Parathyroid adenoma (tissue), 2 donors: ENCODE results near the gene HOXC6.
"Not testable (repeated sequence)": the region's sequence is repeated elsewhere in the genome, so short reads cannot be mapped to it uniquely, and the experiment has no call there.

ENCODE experiments used
- H2AFZ ChIP-seq: fragments of 300-600 bp; sonication (generic); one replicate; pipeline ENCODE4 v1.7.0; 2017; ENCODE audit warnings: antibody characterized with exemption, mild to moderate bottlenecking
- H3K27ac ChIP-seq: fragments of 300-600 bp; sonication (generic); one replicate; pipeline ENCODE4 v1.7.0; 2017
- H3K27me3 ChIP-seq: fragments of 300-600 bp; sonication (generic); one replicate; pipeline ENCODE4 v1.7.0; 2017; ENCODE audit warnings: low read length; ENCODE audit not compliant: control insufficient read depth, insufficient read depth
- H3K36me3 ChIP-seq: fragments of 300-600 bp; sonication (generic); one replicate; pipeline ENCODE4 v1.7.0; 2017; ENCODE audit warnings: low read length; ENCODE audit not compliant: control insufficient read depth, insufficient read depth
- H3K4me1 ChIP-seq: fragments of 300-600 bp; sonication (generic); one replicate; pipeline ENCODE4 v1.7.0; 2017; ENCODE audit warnings: control low read depth
- H3K4me2 ChIP-seq: fragments of 300-600 bp; sonication (generic); one replicate; pipeline ENCODE4 v1.7.0; 2017; ENCODE audit warnings: low read length
- H3K4me3 ChIP-seq: fragments of 300-600 bp; sonication (generic); one replicate; pipeline ENCODE4 v1.7.0; 2017; ENCODE audit warnings: low read depth, low read length
- H3K79me2 ChIP-seq: fragments of 300-600 bp; sonication (generic); one replicate; pipeline ENCODE4 v1.7.0; 2017; ENCODE audit warnings: control low read depth
- H3K9ac ChIP-seq: fragments of 300-600 bp; sonication (generic); one replicate; pipeline ENCODE4 v1.7.0; 2017; ENCODE audit warnings: mild to moderate bottlenecking
- H3K9me3 ChIP-seq: fragments of 300-600 bp; sonication (generic); one replicate; pipeline ENCODE4 v1.7.0; 2017; ENCODE audit warnings: low read length; ENCODE audit not compliant: control insufficient read depth
- TF ChIP-seq, protein P1 (sequence below): fragments of 300-600 bp; sonication (generic); IDR thresholded peaks from one replicate; pipeline ENCODE4 v1.7.0; 2017; ENCODE audit warnings: antibody characterized with exemption, mild to moderate bottlenecking
- donor health status: primary hyperparathyroidism.

HOXC6 gene

DNA sequence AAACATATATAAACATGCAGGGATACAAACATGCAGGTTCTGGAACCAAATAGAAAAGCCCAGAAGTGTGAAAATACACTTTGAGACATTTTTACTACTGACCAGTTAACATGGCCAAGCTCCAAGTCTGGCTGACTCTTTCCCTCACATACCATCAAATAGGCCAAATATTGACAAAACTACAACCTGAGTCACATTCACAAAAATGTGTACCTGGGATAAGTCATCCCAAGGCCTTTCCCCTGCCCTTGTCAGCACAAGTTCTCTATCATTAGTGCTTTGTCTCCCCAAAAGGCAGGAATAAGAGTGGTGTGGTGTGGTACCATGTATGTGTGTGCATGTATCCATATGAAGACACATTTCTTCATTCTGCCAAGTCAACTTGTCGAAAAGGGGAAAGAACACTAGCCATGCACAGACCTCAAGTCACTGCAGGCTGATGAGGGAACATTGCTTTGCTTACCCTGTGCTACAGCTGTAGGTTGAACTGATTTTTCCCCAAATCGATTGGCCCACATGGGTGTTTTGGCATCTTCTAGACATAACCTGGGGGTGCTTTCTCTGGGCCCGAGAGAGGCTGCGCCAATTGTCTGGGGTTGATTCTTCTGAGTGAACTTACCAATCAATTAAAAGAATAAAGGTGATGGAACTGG, 40.3 kb downstream of the HOXC6 start:
- Histone ChIP-seq H3K27ac (no peak overlapping the region), H3K79me2 (no peaks in the 10 kb centered on the region), H3K9ac (no peak overlapping the region), H3K36me3 (no peaks in the 10 kb centered on the region), H3K27me3 (no peaks in the 10 kb centered on the region), H3K4me2 (no peak overlapping the region), H2AFZ (no peak overlapping the region), H3K4me3 (no peak overlapping the region), H3K9me3 (no peaks in the 10 kb centered on the region), H3K4me1 (no peaks in the 10 kb centered on the region)
- TF ChIP-seq, protein P1, sequence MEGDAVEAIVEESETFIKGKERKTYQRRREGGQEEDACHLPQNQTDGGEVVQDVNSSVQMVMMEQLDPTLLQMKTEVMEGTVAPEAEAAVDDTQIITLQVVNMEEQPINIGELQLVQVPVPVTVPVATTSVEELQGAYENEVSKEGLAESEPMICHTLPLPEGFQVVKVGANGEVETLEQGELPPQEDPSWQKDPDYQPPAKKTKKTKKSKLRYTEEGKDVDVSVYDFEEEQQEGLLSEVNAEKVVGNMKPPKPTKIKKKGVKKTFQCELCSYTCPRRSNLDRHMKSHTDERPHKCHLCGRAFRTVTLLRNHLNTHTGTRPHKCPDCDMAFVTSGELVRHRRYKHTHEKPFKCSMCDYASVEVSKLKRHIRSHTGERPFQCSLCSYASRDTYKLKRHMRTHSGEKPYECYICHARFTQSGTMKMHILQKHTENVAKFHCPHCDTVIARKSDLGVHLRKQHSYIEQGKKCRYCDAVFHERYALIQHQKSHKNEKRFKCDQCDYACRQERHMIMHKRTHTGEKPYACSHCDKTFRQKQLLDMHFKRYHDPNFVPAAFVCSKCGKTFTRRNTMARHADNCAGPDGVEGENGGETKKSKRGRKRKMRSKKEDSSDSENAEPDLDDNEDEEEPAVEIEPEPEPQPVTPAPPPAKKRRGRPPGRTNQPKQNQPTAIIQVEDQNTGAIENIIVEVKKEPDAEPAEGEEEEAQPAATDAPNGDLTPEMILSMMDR = no peak

DNA sequence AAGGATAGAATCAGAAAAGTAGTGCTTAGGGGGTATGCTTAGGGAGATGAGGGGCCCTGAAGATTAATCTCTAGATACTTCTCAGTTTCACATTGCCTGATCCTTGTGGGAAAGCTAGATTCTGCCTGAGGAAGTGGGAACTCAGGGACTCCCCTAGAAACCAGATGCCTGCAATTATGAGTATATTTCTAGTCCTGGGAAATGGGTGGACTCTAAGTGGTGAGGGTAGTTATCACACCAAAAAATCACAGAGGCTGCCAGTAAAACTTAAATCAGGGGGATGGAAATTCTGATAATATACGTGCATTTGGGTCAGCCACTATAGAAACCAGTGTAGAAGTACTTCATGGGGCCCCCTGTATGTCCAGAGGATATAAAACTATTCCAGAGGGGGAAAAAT, 43.7 kb downstream of the HOXC6 start:
- TF ChIP-seq, protein P1 = no peak
- Histone ChIP-seq H3K9ac (no peak overlapping the region), H3K4me2 (no peak overlapping the region), H3K9me3 (no peaks in the 10 kb centered on the region), H3K4me3 (no peak overlapping the region), H3K27me3 (no peaks in the 10 kb centered on the region), H3K79me2 (no peaks in the 10 kb centered on the region), H3K27ac (no peak overlapping the region), H3K36me3 (no peaks in the 10 kb centered on the region), H2AFZ (no peak overlapping the region), H3K4me1 (no peaks in the 10 kb centered on the region)

DNA sequence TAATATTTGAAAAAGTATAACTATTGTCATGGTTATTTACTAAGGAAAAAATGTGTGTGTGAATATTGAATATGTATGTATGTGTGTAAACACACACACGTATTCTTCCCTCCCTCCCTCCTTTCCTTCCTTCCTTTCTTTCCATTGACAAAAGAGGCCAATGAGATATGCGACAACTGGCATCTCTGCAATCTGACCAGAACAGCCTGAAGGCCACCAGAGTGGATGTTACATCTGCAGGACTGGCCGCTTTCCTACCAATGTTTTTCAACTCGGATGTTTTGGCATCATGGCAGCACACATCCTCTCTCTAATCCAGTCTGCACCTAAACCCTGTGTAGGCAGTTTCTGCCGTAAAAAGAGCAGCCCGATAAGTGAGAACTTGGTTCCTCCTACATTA, 46.1 kb downstream of the HOXC6 start:
- Histone ChIP-seq H3K4me3 (no peak overlapping the region), H3K4me1 (no peaks in the 10 kb centered on the region), H3K36me3 (no peaks in the 10 kb centered on the region), H3K9me3 (no peaks in the 10 kb centered on the region), H3K4me2 (no peak overlapping the region), H2AFZ (no peak overlapping the region), H3K79me2 (no peaks in the 10 kb centered on the region), H3K27ac (no peak overlapping the region), H3K27me3 (no peaks in the 10 kb centered on the region), H3K9ac (no peak overlapping the region)
- TF ChIP-seq, protein P1 = no peak

DNA sequence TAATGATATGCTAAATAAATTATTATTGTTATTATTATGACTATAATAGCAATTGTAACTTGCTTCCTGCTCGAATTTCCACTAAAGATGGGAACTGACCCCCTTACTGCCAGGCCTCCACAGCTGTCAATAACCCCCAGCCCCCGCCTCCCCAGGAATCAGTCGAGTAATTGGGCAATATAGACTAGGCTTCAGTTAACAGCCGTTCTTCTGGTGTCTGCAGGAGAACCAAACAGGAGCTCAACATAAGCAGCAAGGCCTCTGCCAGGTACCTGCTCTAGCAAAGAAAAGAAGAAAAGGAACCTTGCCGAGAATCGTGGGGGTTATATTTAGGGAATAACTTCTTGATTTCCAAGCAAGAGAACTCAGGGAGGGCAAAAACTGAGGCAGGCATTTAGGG, 47.2 kb downstream of the HOXC6 start:
- H3K36me3 ChIP-seq = no peaks in the 10 kb centered on the region
- no peaks in the 10 kb centered on the region for H3K9me3 ChIP-seq
- no peaks in the 10 kb centered on the region for H3K4me1 ChIP-seq
- no peak overlapping the region for H3K27ac ChIP-seq
- no peak overlapping the region for H3K4me3 ChIP-seq
- TF ChIP-seq, protein P1 = no peak
- H3K27me3 ChIP-seq = no peaks in the 10 kb centered on the region
- no peak overlapping the region for H3K9ac ChIP-seq
- H2AFZ ChIP-seq = no peak overlapping the region
- no peaks in the 10 kb centered on the region for H3K79me2 ChIP-seq
- H3K4me2 ChIP-seq = no peak overlapping the region

DNA sequence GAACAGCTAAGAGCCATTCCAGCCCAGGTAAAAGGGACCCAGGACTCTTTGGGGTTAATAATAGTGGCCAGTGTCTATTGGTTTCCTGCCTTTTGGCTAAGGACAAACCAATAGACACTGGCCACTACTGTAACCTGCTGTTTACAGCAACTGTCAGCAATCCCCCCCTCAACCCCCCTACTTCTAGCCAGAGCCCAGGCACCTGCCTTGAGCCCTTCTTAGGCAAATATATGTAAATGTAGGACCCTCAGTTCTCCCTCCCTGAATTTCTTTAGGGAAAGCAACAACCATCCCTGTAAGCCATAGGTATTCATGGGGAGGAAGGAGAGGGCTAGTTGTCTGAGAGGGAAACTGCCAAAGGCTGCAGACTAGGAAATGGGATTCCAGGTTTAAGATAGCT, 47.7 kb downstream of the HOXC6 start:
- no peak overlapping the region for H3K4me2 ChIP-seq
- no peaks in the 10 kb centered on the region for H3K79me2 ChIP-seq
- no peaks in the 10 kb centered on the region for H3K9me3 ChIP-seq
- H3K27ac ChIP-seq = no peak overlapping the region
- H3K9ac ChIP-seq = no peak overlapping the region
- no peak overlapping the region for H2AFZ ChIP-seq
- no peaks in the 10 kb centered on the region for H3K27me3 ChIP-seq
- TF ChIP-seq, protein P1 = no peak
- H3K36me3 ChIP-seq = no peaks in the 10 kb centered on the region
- H3K4me1 ChIP-seq = no peaks in the 10 kb centered on the region
- H3K4me3 ChIP-seq = no peak overlapping the region

DNA sequence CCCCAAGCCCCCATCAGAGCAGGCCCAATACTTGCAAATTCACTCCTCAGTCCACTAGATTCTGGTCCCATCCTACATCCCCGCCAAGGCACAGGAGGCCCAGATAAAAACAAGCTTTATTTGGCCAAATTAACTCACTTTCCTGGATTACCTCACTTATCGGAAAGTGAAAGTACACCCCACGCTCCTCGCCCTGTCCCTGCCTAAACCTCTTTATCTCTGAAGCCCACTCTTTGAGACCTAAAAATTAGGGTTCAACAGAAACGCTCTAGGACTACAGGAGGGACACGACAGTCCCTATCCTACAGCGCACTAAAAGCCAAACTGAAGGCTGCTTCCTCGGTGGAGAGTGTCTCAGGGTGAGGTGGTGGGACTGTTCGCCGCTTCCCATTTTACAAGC, 49.6 kb downstream of the HOXC6 start:
- not testable (repeated sequence) for H3K27me3 ChIP-seq, H3K4me3 ChIP-seq, H3K27ac ChIP-seq, H3K79me2 ChIP-seq, H2AFZ ChIP-seq, H3K9ac ChIP-seq, H3K36me3 ChIP-seq, H3K4me2 ChIP-seq, H3K4me1 ChIP-seq, H3K9me3 ChIP-seq

DNA sequence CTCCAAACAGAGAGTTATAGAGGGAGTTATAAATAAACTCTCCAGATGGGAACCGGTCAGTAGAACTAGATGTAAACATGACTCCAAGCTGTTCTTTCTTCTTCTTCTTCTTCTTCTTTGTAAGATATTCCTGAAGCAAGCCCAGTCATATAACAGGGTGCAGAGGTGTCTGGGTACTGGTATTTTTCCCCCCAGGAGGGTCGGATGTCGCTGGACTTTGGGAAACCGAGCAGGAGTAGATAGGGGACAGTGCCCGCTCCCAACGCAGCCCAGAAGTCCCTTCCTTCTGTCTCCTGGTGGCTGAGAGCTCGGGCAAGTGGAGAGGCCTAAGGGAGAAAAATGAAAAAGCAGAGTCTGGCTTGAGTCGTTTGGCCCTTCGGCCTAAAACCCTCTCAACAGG, 50.9 kb downstream of the HOXC6 start:
- H3K9ac ChIP-seq, H3K9me3 ChIP-seq, H3K4me1 ChIP-seq, H3K4me2 ChIP-seq, H3K36me3 ChIP-seq, H2AFZ ChIP-seq, H3K27ac ChIP-seq, H3K27me3 ChIP-seq, H3K79me2 ChIP-seq, H3K4me3 ChIP-seq: not testable (repeated sequence)
